PC-3 (cell line): Measurements from ENCODE around the gene SMIM44. TPM values are rescaled to one million over a fixed set of nuclear protein-coding genes. Genes with fewer than 3 reads are reported as not detected.

Source experiments
- ATAC-seq: fragments of 200-7000 bp; cut with Tn5 transposase; 2 replicates; pipeline ENCODE4 v1.9.1; 2020; ENCODE audit warnings: mild to moderate bottlenecking, moderate library complexity
- BruUV-seq: library from RNA; stranded (reverse); fragments of 400-500 nt; replicated peaks from 2 replicates; lab custom pipeline; 2021; lab: Mats Ljungman, UMichigan
- CTCF ChIA-PET: fragments of 300-600 bp; sonication (Branson Sonifier 250); formaldehyde crosslinking; loops from one replicate; lab custom pipeline; 2022; ENCODE audit warnings: antibody characterized with exemption; lab: Charles Lee
- POLR2A ChIA-PET: fragments of 300-600 bp; sonication (Branson Sonifier 250); formaldehyde crosslinking; loops from one replicate; lab custom pipeline; 2022; ENCODE audit warnings: antibody characterized with exemption; ENCODE audit not compliant: unreplicated experiment; lab: Charles Lee
- DNase-seq: peaks from one replicate; pipeline ENCODE4 v3.0.0-alpha.2; 2015
- H2AFZ ChIP-seq: fragments of 300-600 bp; sonication (generic); 2 replicates; pipeline ENCODE4 v1.6.0; 2016; ENCODE audit warnings: antibody characterized with exemption, low read length
- H3F3A ChIP-seq: fragments of 300-600 bp; sonication (generic); one replicate; pipeline ENCODE4 v1.6.0; 2017; ENCODE audit warnings: antibody characterized with exemption, low read length, control low read depth, mild to moderate bottlenecking; ENCODE audit not compliant: unreplicated experiment
- H3K27ac ChIP-seq: fragments of 300-600 bp; sonication (generic); 2 replicates; pipeline ENCODE4 v1.5.1; 2016; ENCODE audit warnings: mild to moderate bottlenecking, low read length
- H3K27me3 ChIP-seq: fragments of 300-600 bp; sonication (generic); 2 replicates; pipeline ENCODE4 v1.6.1; 2016; ENCODE audit warnings: low read length, mixed read lengths
- H3K36me3 ChIP-seq: fragments of 300-600 bp; sonication (generic); 2 replicates; pipeline ENCODE4 v1.6.1; 2016; ENCODE audit warnings: low read depth, mixed run types, low read length, mixed read lengths
- H3K4me1 ChIP-seq: fragments of 300-600 bp; sonication (generic); 2 replicates; pipeline ENCODE4 v1.5.1; 2016; ENCODE audit warnings: low read length; ENCODE audit not compliant: insufficient read depth
- H3K4me2 ChIP-seq: fragments of 300-600 bp; sonication (generic); 2 replicates; pipeline ENCODE4 v1.6.0; 2016; ENCODE audit warnings: low read length
- H3K4me3 ChIP-seq: fragments of 300-600 bp; sonication (generic); 2 replicates; pipeline ENCODE4 v1.5.1; 2016; ENCODE audit warnings: mild to moderate bottlenecking, low read length, mixed read lengths
- H3K79me2 ChIP-seq: fragments of 300-600 bp; sonication (generic); 2 replicates; pipeline ENCODE4 v1.6.1; 2017; ENCODE audit warnings: low read length, mixed read lengths
- H3K9ac ChIP-seq: fragments of 300-600 bp; sonication (generic); 2 replicates; pipeline ENCODE4 v1.6.0; 2016; ENCODE audit warnings: mild to moderate bottlenecking, low read length
- H3K9me2 ChIP-seq: fragments of 300-600 bp; sonication (generic); replicated peaks from 2 replicates; pipeline ENCODE4 v1.6.1; 2016; ENCODE audit warnings: mixed run types, low read length, mixed read lengths
- H3K9me3 ChIP-seq: fragments of 300-600 bp; sonication (generic); 2 replicates; pipeline ENCODE4 v1.6.1; 2016; ENCODE audit warnings: low read length, mixed read lengths
- H4K20me1 ChIP-seq: fragments of 300-600 bp; sonication (generic); 2 replicates; pipeline ENCODE4 v1.6.1; 2016; ENCODE audit warnings: low read length, mixed read lengths
- CTCF ChIP-seq: fragments of 300-600 bp; sonication (generic); conservative IDR thresholded peaks from 2 replicates; pipeline ENCODE4 v1.5.1; 2017; ENCODE audit warnings: antibody characterized with exemption, low read depth, mild to moderate bottlenecking, low read length
- EZH2 ChIP-seq: fragments of 300-600 bp; sonication (generic); IDR thresholded peaks from one replicate; pipeline ENCODE4 v1.6.1; 2017; ENCODE audit warnings: antibody characterized with exemption, mild to moderate bottlenecking, low read length; ENCODE audit not compliant: unreplicated experiment
- EZH2phosphoT487 ChIP-seq: fragments of 300-600 bp; sonication (generic); IDR thresholded peaks from 2 replicates; pipeline ENCODE4 v1.6.1; 2018; ENCODE audit warnings: mild to moderate bottlenecking, antibody characterized with exemption, low read length, borderline replicate concordance
- intact Hi-C: fragments of 100-400 bp; cut with micrococcal nuclease; formaldehyde crosslinking; loops from 2 replicates; pipeline ENCODE4 v1.9.0; 2023
- total RNA-seq: library from RNA; depleted of rRNA; stranded (reverse); fragments of >200 nt; gene quantifications from 2 replicates; pipeline ENCODE4 v1.2.3, GENCODE V29; 2014

The SMIM44 gene
- total RNA-seq, 1 experiment from 2014 or later = not detected

- no peak overlapping the region for H3K27ac ChIP-seq
- H3K9ac ChIP-seq = no peak overlapping the region
- ATAC-seq (no peak), DNase-seq (no peak)
- no peaks in the 10 kb centered on the region for H3K4me1 ChIP-seq
- no peaks in the 10 kb centered on the region for H3K36me3 ChIP-seq
- H3F3A ChIP-seq = no peaks in the 10 kb centered on the region
- no peaks in the 10 kb centered on the region for H4K20me1 ChIP-seq
- H3K79me2 ChIP-seq = no peaks in the 10 kb centered on the region
- POLR2A ChIA-PET = no interaction called here
- H2AFZ ChIP-seq = no peak overlapping the region
- H3K9me2 ChIP-seq = no peaks in the 10 kb centered on the region
- no peak overlapping the region for H3K4me2 ChIP-seq
- H3K9me3 ChIP-seq = no peaks in the 10 kb centered on the region
- intact Hi-C loops = no loop called here
- CTCF ChIA-PET = no interaction called here
- TF ChIP-seq CTCF (no peak), EZH2 (no peak), EZH2phosphoT487 (no peak)
- H3K4me3 ChIP-seq = no peak overlapping the region
- no TSS peak for BruUV-seq
- no peaks in the 10 kb centered on the region for H3K27me3 ChIP-seq
Observed at GRCh38 chr19:3466635-3467034, 16.6 kb downstream of the SMIM44 start.

- POLR2A ChIA-PET = no interaction called here
- no peaks in the 10 kb centered on the region for H3K36me3 ChIP-seq
- H3K27ac ChIP-seq = no peak overlapping the region
- H3K79me2 ChIP-seq = no peaks in the 10 kb centered on the region
- no peaks in the 10 kb centered on the region for H3K9me3 ChIP-seq
- no peaks in the 10 kb centered on the region for H3K27me3 ChIP-seq
- CTCF ChIA-PET = no interaction called here
- H3K9ac ChIP-seq = no peak overlapping the region
- no peak overlapping the region for H3K4me3 ChIP-seq
- BruUV-seq = no TSS peak
- no peaks in the 10 kb centered on the region for H3F3A ChIP-seq
- no peaks in the 10 kb centered on the region for H3K4me1 ChIP-seq
- ATAC-seq (no peak), DNase-seq (no peak)
- intact Hi-C loops = no loop called here
- TF ChIP-seq EZH2 (no peak), CTCF (no peak), EZH2phosphoT487 (no peak)
- no peaks in the 10 kb centered on the region for H4K20me1 ChIP-seq
- H3K4me2 ChIP-seq = no peak overlapping the region
- H2AFZ ChIP-seq = no peak overlapping the region
- H3K9me2 ChIP-seq = no peaks in the 10 kb centered on the region
Observed at GRCh38 chr19:3465552-3465951, 17.7 kb downstream of the SMIM44 start.

DNA sequence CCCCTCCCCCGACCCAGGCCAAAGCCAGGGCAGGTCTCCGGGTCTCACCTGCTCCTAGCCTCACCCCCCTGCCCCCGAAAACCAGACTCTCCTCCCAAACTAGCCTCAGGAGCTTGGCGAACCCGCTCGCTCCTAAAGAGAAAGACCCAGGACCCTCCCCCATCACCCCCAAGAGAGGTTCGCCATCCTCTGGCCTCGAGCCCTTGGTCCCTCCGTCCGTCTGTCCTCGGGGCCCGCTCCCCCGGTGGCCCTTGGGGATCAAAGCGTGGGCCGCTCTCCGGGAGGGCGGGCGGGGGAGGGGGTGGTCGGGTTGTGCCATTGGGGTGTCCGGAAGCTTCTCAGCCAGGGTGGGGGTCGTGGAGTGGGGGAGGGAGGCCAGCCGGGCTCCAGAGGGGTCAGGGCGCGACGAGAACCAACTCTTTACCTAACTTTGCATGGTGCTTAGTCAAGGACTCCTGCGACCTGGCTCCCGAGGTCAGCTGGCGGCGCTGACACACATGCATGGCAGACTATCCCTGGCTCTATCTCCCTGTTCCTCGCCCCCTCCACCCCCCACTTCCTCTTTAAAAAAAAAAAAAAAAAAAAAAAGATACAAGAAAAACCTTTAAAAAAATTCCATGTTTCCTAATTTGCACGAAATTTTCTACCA lies 18.5 kb downstream of the SMIM44 start:
- Histone ChIP-seq H3F3A (no peaks in the 10 kb centered on the region), H2AFZ (no peak overlapping the region), H3K4me3 (no peak overlapping the region), H3K27ac (no peak overlapping the region), H3K9me3 (no peaks in the 10 kb centered on the region), H3K9me2 (no peaks in the 10 kb centered on the region), H3K4me1 (no peaks in the 10 kb centered on the region), H3K27me3 (no peaks in the 10 kb centered on the region), H3K4me2 (no peak overlapping the region), H4K20me1 (no peaks in the 10 kb centered on the region), H3K36me3 (no peaks in the 10 kb centered on the region), H3K9ac (no peak overlapping the region), H3K79me2 (no peaks in the 10 kb centered on the region)
- DNase-seq (no peak), ATAC-seq (no peak)
- intact Hi-C loops = no loop called here
- ChIA-PET CTCF (no interaction called here), POLR2A (interaction anchor here (0.6 kb wide), 1 partner anchor 645 kb away, joined by 4 read pairs; the partner anchor contains the start of gene ZNF554)
- no peak for TF ChIP-seq EZH2
- no peak for TF ChIP-seq CTCF
- TF ChIP-seq EZH2phosphoT487 = no peak
- no TSS peak for BruUV-seq
